GM12874 (cell line): Measurements from ENCODE around the gene SLFN12L.

ENCODE experiments used
- CTCF ChIP-seq: IDR thresholded peaks from 2 replicates; pipeline ENCODE4 v1.5.1; 2011; ENCODE audit warnings: low read depth, mild to moderate bottlenecking, control low read depth, low read length, moderate library complexity; ENCODE audit not compliant: insufficient read depth

SLFN12L gene

DNA sequence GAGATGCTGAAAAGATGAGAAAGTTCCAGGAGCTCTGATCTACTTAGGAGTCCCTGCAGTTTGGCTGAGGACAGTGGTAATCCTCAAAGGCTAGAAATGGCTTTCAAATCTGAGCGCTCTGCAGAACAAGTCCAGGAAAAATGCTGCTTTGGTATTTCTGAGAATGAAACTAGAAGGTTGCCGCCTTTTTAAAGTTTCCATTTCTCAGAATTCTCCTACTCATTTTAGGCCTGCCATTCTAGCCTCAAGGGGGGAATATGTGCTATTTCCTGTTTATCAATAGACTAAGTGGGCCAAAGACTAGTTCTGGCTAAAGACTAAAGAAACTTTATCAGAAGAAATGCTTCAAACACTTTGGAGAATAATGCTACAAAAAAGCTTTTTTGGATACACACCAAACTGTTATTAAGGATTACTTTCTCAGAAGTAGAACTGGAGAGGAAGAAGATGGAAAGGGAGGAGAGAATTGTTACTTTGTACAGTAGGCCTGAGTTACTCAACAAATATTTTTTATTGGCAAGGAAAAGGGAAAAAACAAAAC lies at the start of gene SLFN12L:
SLFN12L (minus strand) TSS at position 78 of the 541 bp plus-strand sequence. CDS start 15,314 bp downstream, outside the sequence.
- no peak for TF ChIP-seq CTCF

GRCh38 chr17:35586569-35587073 lies 49.1 kb upstream of the SLFN12L start:
- TF ChIP-seq CTCF: no peak

- no peak for TF ChIP-seq CTCF
These were observed 46.6 kb upstream of the SLFN12L start for GRCh38 chr17:35584061-35584460.

DNA sequence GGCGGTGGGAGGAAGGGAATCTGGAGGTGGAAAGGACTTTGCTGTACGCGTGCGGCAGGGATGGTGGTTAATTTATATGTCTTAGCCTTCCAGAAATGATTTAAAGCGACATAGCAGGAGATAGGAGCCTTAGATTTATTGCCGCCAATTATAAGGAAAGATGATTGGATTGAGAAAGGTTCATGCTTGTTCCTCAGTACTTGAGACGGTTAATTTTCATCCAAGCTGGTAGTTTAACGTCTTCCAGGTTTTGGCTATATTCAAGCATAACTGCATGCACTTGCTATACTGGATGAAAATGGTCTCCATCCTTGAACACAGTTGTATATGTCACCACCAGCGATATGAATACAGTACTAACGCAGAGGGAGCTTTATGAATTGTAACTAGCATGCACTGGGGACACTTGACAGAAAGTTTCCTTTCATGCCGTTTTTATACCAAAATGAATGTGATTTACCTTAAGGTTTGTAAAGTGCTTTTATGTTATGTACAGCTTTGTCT lies 41.5 kb upstream of the SLFN12L start:
- TF ChIP-seq CTCF: no peak

GRCh38 chr17:35578197-35578928 lies 40.9 kb upstream of the SLFN12L start, which contains the start of gene PEX12:
PEX12 (minus strand) TSS chr17:35578571; CDS start chr17:35578021, 550 bp downstream.
- TF ChIP-seq CTCF: no peak

DNA sequence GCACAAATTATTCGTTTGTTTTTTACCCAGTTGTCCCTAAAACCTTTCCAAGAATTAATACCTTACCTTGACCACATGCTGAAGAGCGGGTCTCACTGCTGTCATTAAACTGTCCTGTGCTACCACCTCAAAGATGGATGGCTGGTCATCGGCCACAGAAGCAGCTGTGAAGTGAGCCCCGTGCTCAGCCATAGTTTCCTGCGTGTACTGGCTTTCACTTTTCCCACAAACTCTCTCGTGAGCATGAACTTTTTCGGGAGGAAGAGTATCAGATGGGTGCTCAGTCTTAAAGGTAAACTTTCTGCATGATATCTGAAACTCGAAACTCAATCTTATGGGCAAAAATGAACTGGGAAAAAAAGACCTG lies 40.3 kb upstream of the SLFN12L start:
- no peak for TF ChIP-seq CTCF

- TF ChIP-seq CTCF: no peak
These were observed 38.3 kb upstream of the SLFN12L start for GRCh38 chr17:35575759-35576158.
